Mucosa of descending colon (tissue), 3 donors: ENCODE measurements around the gene GALNT18. TPM values are rescaled to one million over a fixed set of nuclear protein-coding genes. Genes with fewer than 3 reads are reported as not detected.

Experiments used
- ATAC-seq: fragments of 200-7000 bp; cut with Tn5 transposase; one replicate; pipeline ENCODE4 v1.9.1; 2020; ENCODE audit warnings: mild to moderate bottlenecking, moderate library complexity
- DNase-seq, 3 donors: peaks; one replicate each; pipeline ENCODE4 v3.0.0-alpha.2; 2020
- H3K36me3 ChIP-seq: fragments of 200-600 bp; one replicate; pipeline ENCODE4 v1.8.0; 2021; ENCODE audit warnings: low read depth, mild to moderate bottlenecking
- H3K4me1 ChIP-seq: fragments of 200-600 bp; one replicate; pipeline ENCODE4 v1.8.0; 2021; ENCODE audit warnings: low read depth, mild to moderate bottlenecking
- H3K4me3 ChIP-seq: fragments of 200-600 bp; one replicate; pipeline ENCODE4 v1.8.0; 2021; ENCODE audit warnings: mild to moderate bottlenecking
- H3K9me3 ChIP-seq: fragments of 200-600 bp; one replicate; pipeline ENCODE4 v1.8.0; 2021; ENCODE audit warnings: mild to moderate bottlenecking
- intact Hi-C, 2 donors: fragments of 100-400 bp; cut with DNase I in 1 of 2; cut with micrococcal nuclease in 1 of 2; formaldehyde crosslinking; loops; one replicate each; pipeline versions ENCODE4 v1.11.0 to v1.11.1; 2022; cut with DNase I, micrococcal nuclease
- total RNA-seq, 3 donors: library from RNA; stranded (reverse); fragmentation: NEBNext Ultra II Directional in 2 of 3; extraction: Animal tissue kit (Norgen Biotek cat#: 25700) in 2 of 3; gene quantifications; one replicate each; pipeline versions ENCODE4 v1.2.1 to v1.2.4, GENCODE V29; 2021 to 2023
- TF ChIP-seq, protein P1 (sequence below): fragments of 200-600 bp; IDR thresholded peaks from one replicate; pipeline ENCODE4 v1.8.0; 2022; ENCODE audit warnings: antibody characterized with exemption, mild to moderate bottlenecking
- donor health status: DM: no; HTN: no; CAD: no; lungs with moderate emphysema.
- donor health status: DM: no; HTN: no; CAD: no.
- donor health status: DM: no; HTN: yes; CAD: no.

Gene GALNT18
- total RNA-seq, 3 donors from 2014 or later: 2.0 to 27.8 (median 5.4) TPM

DNA sequence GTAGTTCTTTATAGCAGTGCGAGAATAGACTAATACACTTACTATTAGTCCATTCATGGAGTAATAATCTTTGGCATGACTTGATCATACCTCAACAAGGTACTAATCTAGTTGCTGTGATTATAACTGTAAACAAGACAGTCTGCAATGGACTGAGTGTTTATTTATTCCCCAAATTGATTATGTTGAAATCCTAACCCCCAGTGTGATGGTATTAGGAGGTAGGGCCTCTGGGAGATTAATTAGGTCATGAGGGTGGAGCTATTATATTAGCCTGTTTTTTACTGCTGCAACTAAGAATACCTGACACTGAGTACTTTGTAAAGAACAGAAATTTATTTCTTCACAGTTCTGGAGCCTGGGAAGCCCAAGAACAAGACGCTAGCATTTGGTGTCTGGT lies 237.8 kb downstream of the GALNT18 start:
- DNase-seq: no peak
- intact Hi-C loops: no loop called here
- Histone ChIP-seq H3K36me3 (no peaks in the 10 kb centered on the region), H3K4me1 (no peaks in the 10 kb centered on the region), H3K9me3 (no peaks in the 10 kb centered on the region), H3K4me3 (no peak overlapping the region)
- ATAC-seq: no peak
- TF ChIP-seq, protein P1, sequence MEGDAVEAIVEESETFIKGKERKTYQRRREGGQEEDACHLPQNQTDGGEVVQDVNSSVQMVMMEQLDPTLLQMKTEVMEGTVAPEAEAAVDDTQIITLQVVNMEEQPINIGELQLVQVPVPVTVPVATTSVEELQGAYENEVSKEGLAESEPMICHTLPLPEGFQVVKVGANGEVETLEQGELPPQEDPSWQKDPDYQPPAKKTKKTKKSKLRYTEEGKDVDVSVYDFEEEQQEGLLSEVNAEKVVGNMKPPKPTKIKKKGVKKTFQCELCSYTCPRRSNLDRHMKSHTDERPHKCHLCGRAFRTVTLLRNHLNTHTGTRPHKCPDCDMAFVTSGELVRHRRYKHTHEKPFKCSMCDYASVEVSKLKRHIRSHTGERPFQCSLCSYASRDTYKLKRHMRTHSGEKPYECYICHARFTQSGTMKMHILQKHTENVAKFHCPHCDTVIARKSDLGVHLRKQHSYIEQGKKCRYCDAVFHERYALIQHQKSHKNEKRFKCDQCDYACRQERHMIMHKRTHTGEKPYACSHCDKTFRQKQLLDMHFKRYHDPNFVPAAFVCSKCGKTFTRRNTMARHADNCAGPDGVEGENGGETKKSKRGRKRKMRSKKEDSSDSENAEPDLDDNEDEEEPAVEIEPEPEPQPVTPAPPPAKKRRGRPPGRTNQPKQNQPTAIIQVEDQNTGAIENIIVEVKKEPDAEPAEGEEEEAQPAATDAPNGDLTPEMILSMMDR: no peak

DNA sequence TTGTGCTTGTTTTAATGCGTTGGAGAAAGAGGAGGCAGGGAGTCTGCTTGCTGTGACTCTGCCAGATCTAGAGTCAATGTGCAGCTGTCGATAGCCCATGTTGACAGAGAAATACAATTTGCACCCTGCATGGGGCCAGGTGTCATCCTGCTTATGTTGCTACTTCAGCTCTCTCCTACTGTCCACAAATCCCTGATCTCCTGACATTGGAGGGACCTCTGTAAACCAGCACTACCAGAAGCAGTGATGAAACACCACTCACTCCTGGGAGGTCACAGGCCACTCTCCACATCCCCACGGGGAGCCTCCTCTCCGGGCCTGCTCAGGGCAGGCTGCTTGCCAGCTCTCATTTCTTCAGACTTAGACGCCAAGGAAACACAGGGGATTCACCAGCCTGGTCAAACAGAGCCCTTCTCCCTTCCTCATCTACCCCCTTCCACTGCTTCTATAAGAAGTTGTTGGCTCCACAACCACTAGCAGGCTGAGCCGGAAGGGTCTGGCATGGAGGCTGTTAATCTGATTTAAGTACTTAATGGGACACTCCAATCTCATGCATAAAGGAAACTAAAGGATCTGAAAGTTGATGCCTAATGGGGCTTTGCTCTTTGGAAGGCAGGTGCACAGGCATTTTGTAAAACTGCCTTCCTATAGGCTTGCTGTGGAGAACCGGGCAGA lies 238.8 kb downstream of the GALNT18 start:
- H3K4me1 ChIP-seq: no peaks in the 10 kb centered on the region
- TF ChIP-seq, protein P1: no peak
- no peak for DNase-seq
- H3K4me3 ChIP-seq: no peak overlapping the region
- H3K36me3 ChIP-seq: no peaks in the 10 kb centered on the region
- intact Hi-C loops: no loop called here
- ATAC-seq: no peak
- no peaks in the 10 kb centered on the region for H3K9me3 ChIP-seq

GRCh38 chr11:11381471-11382105 lies 240.2 kb downstream of the GALNT18 start:
- ATAC-seq (peak; percentile 40), DNase-seq (no peak)
- H3K4me3 ChIP-seq: no peak overlapping the region
- TF ChIP-seq, protein P1: no peak
- no peaks in the 10 kb centered on the region for H3K9me3 ChIP-seq
- intact Hi-C loops: no loop called here
- H3K36me3 ChIP-seq: no peaks in the 10 kb centered on the region
- H3K4me1 ChIP-seq: no peaks in the 10 kb centered on the region

- peak; percentile 70 for ATAC-seq
- Histone ChIP-seq H3K9me3 (no peaks in the 10 kb centered on the region), H3K4me1 (no peaks in the 10 kb centered on the region), H3K4me3 (no peak overlapping the region), H3K36me3 (no peaks in the 10 kb centered on the region)
- no peak for DNase-seq
- TF ChIP-seq, protein P1: no peak
- intact Hi-C loops: no loop called here
These were observed 240.9 kb downstream of the GALNT18 start for GRCh38 chr11:11380883-11381282.

DNA sequence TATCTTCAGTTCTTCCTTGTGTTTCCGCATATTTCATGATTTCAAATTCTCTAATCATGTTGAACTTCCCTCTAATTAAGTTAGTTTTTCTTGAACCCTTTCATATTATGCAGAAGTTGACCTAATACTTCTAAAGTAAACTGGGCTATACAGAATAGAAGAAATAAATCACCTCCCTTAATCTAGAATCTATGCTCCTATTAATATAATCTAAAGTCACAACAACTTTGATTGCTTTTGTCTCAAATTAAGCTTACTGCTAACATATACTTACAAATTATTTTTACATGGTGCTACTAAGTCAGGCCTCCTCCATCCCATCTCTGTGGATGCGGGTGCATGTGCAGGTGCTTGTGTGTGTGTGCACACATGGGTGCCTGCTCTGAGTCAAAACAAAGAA lies 241.5 kb downstream of the GALNT18 start:
- Histone ChIP-seq H3K4me3 (no peak overlapping the region), H3K4me1 (no peaks in the 10 kb centered on the region), H3K36me3 (no peaks in the 10 kb centered on the region), H3K9me3 (no peaks in the 10 kb centered on the region)
- TF ChIP-seq, protein P1: no peak
- ATAC-seq (no peak), DNase-seq (no peak)
- intact Hi-C loops: no loop called here
